Erythroblast (primary cell): Measurements from ENCODE around the gene NPAS2.

Source experiments
- GATA1 ChIP-seq: IDR thresholded peaks from 2 replicates; pipeline ENCODE4 v1.6.1; 2011; ENCODE audit warnings: low read depth, mild to moderate bottlenecking, control low read depth, low read length, moderate library complexity
- POLR2A ChIP-seq: IDR thresholded peaks from 2 replicates; pipeline ENCODE4 v1.6.1; 2011; ENCODE audit warnings: mild to moderate bottlenecking, low read length

GRCh38 chr2:100903534-100904258 lies 83.8 kb downstream of the NPAS2 start:
- TF ChIP-seq POLR2A (no peak), GATA1 (no peak)
